NOMO-1 (cell line): ENCODE measurements around the gene AHCYL2.
A peak's percentile ranks its signal among the peaks of the same experiment; 100 is the strongest.
"Not testable (repeated sequence)": the region's sequence is repeated elsewhere in the genome, so short reads cannot be mapped to it uniquely, and the experiment has no call there.

Experiments
- DNase-seq, 2 experiments: peaks; one replicate each; lab custom pipeline; 2025; ENCODE audit not compliant: unreplicated experiment in 2 of 2; lab: John Stamatoyannopoulos, UW

Gene AHCYL2

GRCh38 chr7:129281163-129281562 is 56.3 kb downstream of the AHCYL2 start:
- DNase-seq: no peak

GRCh38 chr7:129282865-129283264 is 58.0 kb downstream of the AHCYL2 start:
- no peak for DNase-seq

GRCh38 chr7:129283936-129284335 is 59.1 kb downstream of the AHCYL2 start:
- DNase-seq: no peak

GRCh38 chr7:129285111-129285510 is 60.3 kb downstream of the AHCYL2 start:
- DNase-seq: no peak

GRCh38 chr7:129292861-129293260 is 68.0 kb downstream of the AHCYL2 start:
- no peak for DNase-seq

- DNase-seq: no peak
Observed at GRCh38 chr7:129295015-129295423, 70.2 kb downstream of the AHCYL2 start.

- peak in 1 of 2 experiments; percentile 14 for DNase-seq
Observed at GRCh38 chr7:129298268-129298893, 73.6 kb downstream of the AHCYL2 start.

GRCh38 chr7:129299889-129300288 is 75.1 kb downstream of the AHCYL2 start:
- no peak for DNase-seq

- DNase-seq: not testable (repeated sequence)
Observed at GRCh38 chr7:129300299-129300698, 75.5 kb downstream of the AHCYL2 start.

GRCh38 chr7:129307592-129307991 is 82.8 kb downstream of the AHCYL2 start:
- DNase-seq: no peak

- no peak for DNase-seq
Observed at GRCh38 chr7:129308047-129308446, 83.2 kb downstream of the AHCYL2 start.

- no peak for DNase-seq
Observed at GRCh38 chr7:129311429-129311828, 86.6 kb downstream of the AHCYL2 start.

GRCh38 chr7:129313282-129313681 is 88.5 kb downstream of the AHCYL2 start:
- DNase-seq: no peak

- no peak for DNase-seq
Observed at GRCh38 chr7:129315960-129316359, 91.1 kb downstream of the AHCYL2 start.

GRCh38 chr7:129317450-129317849 is 92.6 kb downstream of the AHCYL2 start:
- no peak for DNase-seq

GRCh38 chr7:129327076-129327475 is 102.2 kb downstream of the AHCYL2 start:
- DNase-seq: no peak

GRCh38 chr7:129332254-129333035 is 107.6 kb downstream of the AHCYL2 start:
- no peak for DNase-seq

GRCh38 chr7:129334473-129334872 is 109.6 kb downstream of the AHCYL2 start:
- no peak for DNase-seq

- DNase-seq: no peak
Observed at GRCh38 chr7:129338450-129338849, 113.6 kb downstream of the AHCYL2 start.

- peak in 1 of 2 experiments; percentile 2 for DNase-seq
Observed at GRCh38 chr7:129341212-129341611, 116.4 kb downstream of the AHCYL2 start.

GRCh38 chr7:129341816-129342806 is 117.3 kb downstream of the AHCYL2 start:
- no peak for DNase-seq
